HG02885 (cell line): ENCODE measurements around the gene RAD51B.

Experiments
- ATAC-seq: cut with Tn5 transposase; IDR thresholded peaks from one replicate; pipeline ENCODE4 v1.9.1; 2021; ENCODE audit warnings: mild to moderate bottlenecking; ENCODE audit not compliant: unreplicated experiment, poor library complexity

The RAD51B gene

GRCh38 chr14:67887478-67887877 lies 67.9 kb downstream of the RAD51B start:
- ATAC-seq = no peak

GRCh38 chr14:67889455-67889854 lies 69.9 kb downstream of the RAD51B start:
- ATAC-seq = no peak

- no peak for ATAC-seq
Observed at GRCh38 chr14:67892466-67893100, 73.0 kb downstream of the RAD51B start.

- no peak for ATAC-seq
Observed at GRCh38 chr14:67900231-67900630, 80.7 kb downstream of the RAD51B start.

GRCh38 chr14:67908052-67908754 lies 88.6 kb downstream of the RAD51B start:
- no peak for ATAC-seq

GRCh38 chr14:67911562-67911961 lies 92.0 kb downstream of the RAD51B start:
- no peak for ATAC-seq

- ATAC-seq = no peak
Observed at GRCh38 chr14:67916430-67916829, 96.9 kb downstream of the RAD51B start.

GRCh38 chr14:67917006-67917405 lies 97.4 kb downstream of the RAD51B start:
- ATAC-seq = no peak

- no peak for ATAC-seq
Observed at GRCh38 chr14:67918838-67919237, 99.3 kb downstream of the RAD51B start.

GRCh38 chr14:67919259-67920032 lies 99.9 kb downstream of the RAD51B start:
- no peak for ATAC-seq

- ATAC-seq = no peak
Observed at GRCh38 chr14:67926821-67927220, 107.2 kb downstream of the RAD51B start.

- ATAC-seq = no peak
Observed at GRCh38 chr14:67927244-67927643, 107.7 kb downstream of the RAD51B start.

GRCh38 chr14:67928375-67928774 lies 108.8 kb downstream of the RAD51B start:
- ATAC-seq = no peak

GRCh38 chr14:67932708-67933246 lies 113.2 kb downstream of the RAD51B start:
- no peak for ATAC-seq

- no peak for ATAC-seq
Observed at GRCh38 chr14:67933266-67933665, 113.7 kb downstream of the RAD51B start.

- ATAC-seq = no peak
Observed at GRCh38 chr14:67934087-67934486, 114.5 kb downstream of the RAD51B start.

GRCh38 chr14:67934862-67935261 lies 115.3 kb downstream of the RAD51B start:
- no peak for ATAC-seq

- ATAC-seq = no peak
Observed at GRCh38 chr14:67935371-67935770, 115.8 kb downstream of the RAD51B start.

GRCh38 chr14:67938071-67938470 lies 118.5 kb downstream of the RAD51B start:
- ATAC-seq = no peak

GRCh38 chr14:67940486-67941455 lies 121.2 kb downstream of the RAD51B start:
- ATAC-seq = no peak
